ENCODE data around the gene PCAT7. TPM values are rescaled to one million over a fixed set of nuclear protein-coding genes. Genes with fewer than 3 reads are reported as not detected.
"Not testable (repeated sequence)": the region's sequence is repeated elsewhere in the genome, so short reads cannot be mapped to it uniquely, and the experiment has no call there.

PCAT7 gene
- total and polyA plus RNA-seq, 2 of the 4 experiments (the other 2 are of a cell fraction) = not detected

DNA sequence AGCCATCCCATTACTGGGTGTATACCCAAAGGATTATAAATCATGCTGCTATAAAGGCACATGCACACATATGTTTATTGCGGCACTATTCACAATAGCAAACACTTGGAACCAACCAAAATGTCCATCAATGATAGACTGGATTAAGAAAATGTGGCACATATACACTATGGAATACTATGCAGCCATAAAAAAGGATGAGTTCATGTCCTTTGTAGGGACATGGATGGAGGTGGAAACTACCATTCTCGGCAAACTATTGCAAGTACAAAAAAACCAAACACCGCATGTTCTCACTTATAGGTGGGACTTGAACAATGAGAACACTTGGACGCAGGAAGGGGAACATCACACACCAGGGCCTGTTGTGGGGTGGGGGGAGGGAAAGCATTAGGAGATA is 48.5 kb upstream of the PCAT7 start:
- H3K18ac ChIP-seq (ENCODE audit: low read depth, low read length); H3K4me1 ChIP-seq (ENCODE audit: control insufficient read depth, insufficient read depth, low read length); H4K8ac ChIP-seq (ENCODE audit: low read depth in 2 of 2, low read length in 2 of 2); ATAC-seq (ENCODE audit: low read depth); H3K9me3 ChIP-seq (ENCODE audit: control insufficient read depth, insufficient read depth, low read length); H4K5ac ChIP-seq (ENCODE audit: low read depth, low read length); H3K79me1 ChIP-seq (ENCODE audit: low read depth in 1 of 2, low read length in 2 of 2); H4K91ac ChIP-seq (ENCODE audit: insufficient read depth, low read depth, low read length); H3K56ac ChIP-seq (ENCODE audit: extremely low read depth, insufficient read depth, low read length); dilution Hi-C loops (cut with HindIII; ENCODE audit: low sequenced_read_pairs, unreplicated experiment); H3K9ac ChIP-seq (ENCODE audit: low read depth, low read length); H3K4me3 ChIP-seq (ENCODE audit: insufficient read depth, low read depth, low read length); H2AK5ac ChIP-seq (ENCODE audit: low read depth, low read length); BruUV-seq (replicated peaks); H2BK15ac ChIP-seq (ENCODE audit: low read depth, low read length); H3K4me2 ChIP-seq (ENCODE audit: low read depth, low read length); H2BK120ac ChIP-seq (ENCODE audit: low read depth, low read length); H3K27ac ChIP-seq (ENCODE audit: insufficient read depth, low read length); in situ Hi-C loops (cut with MboI; ENCODE audit: low sequenced_read_pairs); H3K4ac ChIP-seq (ENCODE audit: low read depth, low read length); H2BK5ac ChIP-seq (ENCODE audit: low read depth, low read length, poor library complexity, severe bottlenecking); H3K14ac ChIP-seq (replicated peaks; ENCODE audit: low read depth, low read length); H2AFZ ChIP-seq (replicated peaks; ENCODE audit: low read length, poor library complexity); H3K23ac ChIP-seq (ENCODE audit: low read depth, low read length); POLR2A ChIA-PET (ENCODE audit: unreplicated experiment); H3K9me1 ChIP-seq (ENCODE audit: insufficient read depth, low read length); H4K20me1 ChIP-seq (ENCODE audit: insufficient read depth, low read length); H2BK20ac ChIP-seq (ENCODE audit: low read depth, low read length); H2AK9ac ChIP-seq (replicated peaks; ENCODE audit: low read depth, low read length, poor library complexity); H3K36me3 ChIP-seq (ENCODE audit: control insufficient read depth, insufficient read depth, low read length); DNase-seq; H3K27me3 ChIP-seq (ENCODE audit: control insufficient read depth, insufficient read depth, low read length): not testable (repeated sequence)
- intact Hi-C loops (cut with micrococcal nuclease) = loop anchor here (10.0 kb wide), 1 partner anchor 58 kb away; no protein-coding TSS in a partner anchor
- CTCF ChIA-PET = interaction anchor here (0.5 kb wide), 1 partner anchor 1535 kb away, joined by 3 read pairs; no protein-coding TSS in a partner anchor
- WGBS, 2 experiments (ENCODE audit: extremely low coverage in 2 of 2, insufficient read length in 1 of 2) = no CpG with 5 or more reads among the region's 4 CpGs

Measured in IMR-90 (cell line).